IMR-90 (cell line): ENCODE measurements around the gene DESI2. TPM values are rescaled to one million over a fixed set of nuclear protein-coding genes. Genes with fewer than 3 reads are reported as not detected.

ENCODE experiments used
- ATAC-seq: fragments of 200-7000 bp; cut with Tn5 transposase; 2 replicates; pipeline ENCODE4 v1.9.1; 2020; ENCODE audit warnings: low read depth, mild to moderate bottlenecking, moderate library complexity
- BruUV-seq: library from RNA; stranded (reverse); fragments of 400-500 nt; replicated peaks from 2 replicates; lab custom pipeline; 2021; lab: Mats Ljungman, UMichigan
- CTCF ChIA-PET: fragments of 300-600 bp; formaldehyde crosslinking; extraction: SDS; loops from one replicate; lab custom pipeline; 2021; ENCODE audit warnings: antibody characterized with exemption; lab: Yijun Ruan, JAX
- POLR2A ChIA-PET: fragments of 300-600 bp; sonication (Branson Sonifier 250); formaldehyde crosslinking; loops from one replicate; lab custom pipeline; 2022; ENCODE audit warnings: antibody characterized with exemption; ENCODE audit not compliant: unreplicated experiment; lab: Charles Lee
- DNase-seq: peaks from one replicate; pipeline ENCODE4 v3.0.0; 2013
- H2AFZ ChIP-seq: replicated peaks from 2 replicates; pipeline ENCODE3; 2013; ENCODE audit warnings: low read length, mild to moderate bottlenecking; ENCODE audit not compliant: poor library complexity
- H2AK5ac ChIP-seq: 2 replicates; pipeline ENCODE4 v1.6.1; 2013; ENCODE audit warnings: low read depth, low read length, inconsistent platforms
- H2AK9ac ChIP-seq: replicated peaks from 2 replicates; pipeline ENCODE3; 2013; ENCODE audit warnings: mild to moderate bottlenecking, low read depth, low read length, moderate library complexity; ENCODE audit not compliant: poor library complexity
- H2BK120ac ChIP-seq: 2 replicates; pipeline ENCODE4 v1.6.1; 2013; ENCODE audit warnings: low read depth, low read length, inconsistent platforms
- H2BK15ac ChIP-seq: 3 replicates; pipeline ENCODE4 v1.6.1; 2013; ENCODE audit warnings: low read depth, low read length, inconsistent platforms
- H2BK20ac ChIP-seq: 2 replicates; pipeline ENCODE4 v1.6.1; 2013; ENCODE audit warnings: low read depth, mild to moderate bottlenecking, inconsistent platforms, low read length, moderate library complexity
- H2BK5ac ChIP-seq: 2 replicates; pipeline ENCODE4 v1.6.1; 2013; ENCODE audit warnings: mild to moderate bottlenecking, low read depth, low read length, inconsistent platforms; ENCODE audit not compliant: poor library complexity, severe bottlenecking
- H3K14ac ChIP-seq: replicated peaks from 2 replicates; pipeline ENCODE4 v1.6.1; 2013; ENCODE audit warnings: low read depth, low read length, inconsistent platforms
- H3K18ac ChIP-seq: 2 replicates; pipeline ENCODE4 v1.6.1; 2013; ENCODE audit warnings: low read depth, low read length, control low read depth
- H3K23ac ChIP-seq: 2 replicates; pipeline ENCODE4 v1.6.1; 2013; ENCODE audit warnings: low read depth, low read length, inconsistent platforms
- H3K27ac ChIP-seq: 2 replicates; pipeline ENCODE4 v1.5.1; 2013; ENCODE audit warnings: mild to moderate bottlenecking, control low read depth, low read length; ENCODE audit not compliant: insufficient read depth
- H3K27me3 ChIP-seq: 2 replicates; pipeline ENCODE4 v1.6.1; 2013; ENCODE audit warnings: low read length; ENCODE audit not compliant: control insufficient read depth, insufficient read depth
- H3K36me3 ChIP-seq: 2 replicates; pipeline ENCODE4 v1.6.1; 2013; ENCODE audit warnings: low read length, mixed read lengths; ENCODE audit not compliant: control insufficient read depth, insufficient read depth
- H3K4ac ChIP-seq: 2 replicates; pipeline ENCODE4 v1.6.1; 2013; ENCODE audit warnings: low read depth, low read length, inconsistent platforms
- H3K4me1 ChIP-seq: 2 replicates; pipeline ENCODE4 v1.6.1; 2013; ENCODE audit warnings: low read length, mixed read lengths; ENCODE audit not compliant: control insufficient read depth, insufficient read depth
- H3K4me2 ChIP-seq: 2 replicates; pipeline ENCODE4 v1.6.1; 2013; ENCODE audit warnings: low read depth, mild to moderate bottlenecking, control low read depth, low read length, moderate library complexity
- H3K4me3 ChIP-seq: 2 replicates; pipeline ENCODE4 v1.5.1; 2013; ENCODE audit warnings: low read depth, mild to moderate bottlenecking, control low read depth, low read length, moderate library complexity; ENCODE audit not compliant: insufficient read depth
- H3K56ac ChIP-seq: 2 replicates; pipeline ENCODE4 v1.6.1; 2013; ENCODE audit warnings: low read length, inconsistent platforms; ENCODE audit not compliant: insufficient read depth; ENCODE audit errors: extremely low read depth
- H3K79me1 ChIP-seq, 2 experiments: 2 replicates each; pipeline ENCODE4 v1.6.1; 2013; ENCODE audit warnings: low read length in 2 of 2, inconsistent platforms in 1 of 2, low read depth in 1 of 2
- H3K9ac ChIP-seq: 2 replicates; pipeline ENCODE4 v1.6.1; 2013; ENCODE audit warnings: low read depth, low read length, control low read depth
- H3K9me1 ChIP-seq: 2 replicates; pipeline ENCODE4 v1.6.1; 2013; ENCODE audit warnings: low read length, inconsistent platforms; ENCODE audit not compliant: insufficient read depth
- H3K9me3 ChIP-seq: 2 replicates; pipeline ENCODE4 v1.6.1; 2013; ENCODE audit warnings: low read length; ENCODE audit not compliant: control insufficient read depth, insufficient read depth
- H4K20me1 ChIP-seq: 2 replicates; pipeline ENCODE4 v1.6.1; 2013; ENCODE audit warnings: low read length, inconsistent platforms; ENCODE audit not compliant: insufficient read depth
- H4K5ac ChIP-seq: 2 replicates; pipeline ENCODE4 v1.6.1; 2013; ENCODE audit warnings: mild to moderate bottlenecking, low read depth, low read length, control low read depth
- H4K8ac ChIP-seq, 2 experiments: 2 replicates each; pipeline ENCODE4 v1.6.1; 2013; ENCODE audit warnings: low read depth in 2 of 2, low read length in 2 of 2, control low read depth in 1 of 2, inconsistent platforms in 1 of 2
- H4K91ac ChIP-seq: 2 replicates; pipeline ENCODE4 v1.6.1; 2013; ENCODE audit warnings: low read depth, low read length, inconsistent platforms; ENCODE audit not compliant: insufficient read depth
- CTCF ChIP-seq: conservative IDR thresholded peaks from 2 replicates; pipeline ENCODE4 v1.5.1; 2012; ENCODE audit warnings: mild to moderate bottlenecking, low read depth, low read length, improper control_type of control experiment
- ELK1 ChIP-seq: fragments of 150-350 bp; IDR thresholded peaks from 2 replicates; pipeline ENCODE4 v1.6.1; 2016; ENCODE audit warnings: low read depth, mild to moderate bottlenecking, low read length, moderate library complexity, borderline replicate concordance
- MAZ ChIP-seq: IDR thresholded peaks from 2 replicates; pipeline ENCODE4 v1.6.1; 2012; ENCODE audit warnings: low read depth, mild to moderate bottlenecking, low read length, improper control_type of control experiment, moderate library complexity, borderline replicate concordance
- RFX5 ChIP-seq: IDR thresholded peaks from 2 replicates; pipeline ENCODE4 v1.8.0; 2012; ENCODE audit warnings: low read depth, mild to moderate bottlenecking, low read length, moderate library complexity
- SMC3 ChIP-seq: fragments of 150-350 bp; IDR thresholded peaks from 2 replicates; pipeline ENCODE4 v1.6.1; 2016; ENCODE audit warnings: low read depth, mild to moderate bottlenecking, antibody characterized with exemption, low read length, moderate library complexity
- USF2 ChIP-seq: fragments of 150-350 bp; IDR thresholded peaks from 2 replicates; pipeline ENCODE4 v1.6.1; 2017; ENCODE audit warnings: mild to moderate bottlenecking, antibody characterized with exemption, low read length, low read depth
- WGBS, 2 experiments: methylation state at CpG; one replicate each; pipeline versions ENCODE4 v1.1.5 to v1.1.7; 2013; ENCODE audit warnings: missing lambda C conversion rate in 2 of 2; ENCODE audit not compliant: insufficient read length in 1 of 2; ENCODE audit errors: extremely low coverage in 2 of 2; 5-methylcytosine and 5-hydroxymethylcytosine counted together
- dilution Hi-C: fragments of 300-500 bp; cut with HindIII; formaldehyde crosslinking; loops from one replicate; pipeline ENCODE4 v1.14.3; 2018; ENCODE audit warnings: low sequenced_read_pairs; ENCODE audit not compliant: unreplicated experiment
- in situ Hi-C: fragments of 300-500 bp; cut with MboI; formaldehyde crosslinking; loops from 3 replicates; pipeline ENCODE4 v1.14.3; 2019; ENCODE audit warnings: low sequenced_read_pairs, inconsistent platforms, mixed read lengths
- intact Hi-C: fragments of 100-400 bp; cut with micrococcal nuclease; formaldehyde crosslinking; loops from 2 replicates; pipeline ENCODE4 v1.10.0; 2022
- polyA plus RNA-seq, 3 experiments: library from polyadenylated mRNA; depleted of rRNA; stranded (reverse); fragments of >200 nt; gene quantifications; 2 replicates each; pipeline ENCODE4 v1.2.3, GENCODE V29; 2012; ENCODE audit warnings: low replicate concordance in 1 of 3
- total RNA-seq: library from RNA; depleted of rRNA; stranded (reverse); fragments of >200 nt; gene quantifications from 2 replicates; pipeline ENCODE4 v1.2.3, GENCODE V29; 2012

Gene DESI2
- total and polyA plus RNA-seq, 2 of the 4 experiments (the other 2 are of a cell fraction): 19.0 to 43.6 TPM

- Histone ChIP-seq H3K4me2 (no peak overlapping the region), H3K27ac (no peak overlapping the region), H4K5ac (no peak overlapping the region), H3K36me3 (no peaks in the 10 kb centered on the region), H3K9me3 (peaks cover 2% of the 10 kb centered on the region), H4K8ac (no peak overlapping the region), H2AFZ (no peak overlapping the region), H2BK15ac (no peak overlapping the region), H2BK5ac (no peak overlapping the region), H3K56ac (no peak overlapping the region), H3K27me3 (peaks cover 13% of the 10 kb centered on the region), H2BK20ac (no peak overlapping the region), H4K20me1 (no peaks in the 10 kb centered on the region), H2BK120ac (no peak overlapping the region), H2AK9ac (no peak overlapping the region), H4K91ac (no peak overlapping the region), H3K18ac (no peak overlapping the region), H3K14ac (no peak overlapping the region), H2AK5ac (no peak overlapping the region), H3K4ac (no peak overlapping the region), H3K23ac (no peak overlapping the region), H3K4me1 (no peaks in the 10 kb centered on the region), H3K4me3 (no peak overlapping the region), H3K9me1 (no peaks in the 10 kb centered on the region), H3K9ac (no peak overlapping the region), H3K79me1 (no peaks in the 10 kb centered on the region)
- DNase-seq: no peak
- intact Hi-C loops: no loop called here
- ATAC-seq: no peak
- WGBS, 2 experiments: no CpG with 5 or more reads among the region's 6 CpGs
- ChIA-PET CTCF (no interaction called here), POLR2A (no interaction called here)
- no TSS peak for BruUV-seq
- TF ChIP-seq RFX5 (no peak), SMC3 (no peak), USF2 (no peak), CTCF (no peak), ELK1 (no peak), MAZ (no peak)
- in situ Hi-C loops: no loop called here
- dilution Hi-C loops: no loop called here
These were observed 7.5 kb upstream of the DESI2 start for GRCh38 chr1:244645414-244645813.
